Liver (tissue), 3 donors: ENCODE results near the gene PARVG.

ENCODE experiments used
- CTCF ChIP-seq: fragments of 150-350 bp; IDR thresholded peaks from 2 replicates; pipeline ENCODE4 v1.5.1; 2017; ENCODE audit warnings: improper control_type of control experiment, low read depth, low read length; ENCODE audit not compliant: missing input control
- EGR1 ChIP-seq, 2 donors: IDR thresholded peaks; 2 replicates each; pipeline ENCODE4 v1.6.1; 2016 to 2018; ENCODE audit warnings: antibody characterized with exemption in 2 of 2, low read depth in 2 of 2
- FOXA1 ChIP-seq: IDR thresholded peaks from 2 replicates; pipeline ENCODE4 v1.6.1; 2016; ENCODE audit warnings: antibody characterized with exemption
- GABPA ChIP-seq, 2 donors: IDR thresholded peaks in 1 of 2; conservative IDR thresholded peaks in 1 of 2; 2 replicates each; pipeline ENCODE4 v1.6.1; 2016; ENCODE audit warnings: antibody characterized with exemption in 2 of 2, mild to moderate bottlenecking in 1 of 2, moderate library complexity in 1 of 2
- HNF4A ChIP-seq, 2 donors: conservative IDR thresholded peaks; 2 replicates each; pipeline ENCODE4 v1.6.1; 2016; ENCODE audit warnings: antibody characterized with exemption in 2 of 2, mild to moderate bottlenecking in 2 of 2
- HNF4G ChIP-seq: IDR thresholded peaks from 2 replicates; pipeline ENCODE4 v1.6.1; 2016; ENCODE audit warnings: antibody characterized with exemption
- JUND ChIP-seq, 2 donors: IDR thresholded peaks; 2 replicates each; pipeline ENCODE4 v1.6.1; 2016; ENCODE audit warnings: antibody characterized with exemption in 2 of 2
- MAX ChIP-seq: IDR thresholded peaks from 2 replicates; pipeline ENCODE4 v1.6.1; 2016; ENCODE audit warnings: antibody characterized with exemption
- NR2F2 ChIP-seq: IDR thresholded peaks from 2 replicates; pipeline ENCODE4 v1.6.1; 2016; ENCODE audit warnings: antibody characterized with exemption
- RAD21 ChIP-seq, 2 donors: IDR thresholded peaks; 2 replicates each; pipeline ENCODE4 v1.6.1; 2016; ENCODE audit warnings: antibody characterized with exemption in 2 of 2, mild to moderate bottlenecking in 2 of 2
- REST ChIP-seq: IDR thresholded peaks from 2 replicates; pipeline ENCODE4 v1.6.1; 2016; ENCODE audit warnings: antibody characterized with exemption, mild to moderate bottlenecking
- SP1 ChIP-seq: IDR thresholded peaks from 2 replicates; pipeline ENCODE4 v1.6.1; 2018; ENCODE audit warnings: antibody characterized with exemption, mild to moderate bottlenecking
- TAF1 ChIP-seq: conservative IDR thresholded peaks from 2 replicates; pipeline ENCODE4 v1.6.1; 2016; ENCODE audit warnings: antibody characterized with exemption, mild to moderate bottlenecking
- YY1 ChIP-seq: IDR thresholded peaks from 2 replicates; pipeline ENCODE4 v1.6.1; 2016; ENCODE audit warnings: antibody characterized with exemption, mild to moderate bottlenecking
- donor health status: healthy.
- donor health status: healthy.

- no peak for TF ChIP-seq TAF1
- TF ChIP-seq CTCF: no peak
- TF ChIP-seq YY1: no peak
- no peak for TF ChIP-seq REST
- no peak for TF ChIP-seq RAD21 (IDR thresholded peaks at IDR 0.05)
- no peak for TF ChIP-seq FOXA1
- TF ChIP-seq GABPA (IDR thresholded peaks at IDR 0.05 in 1 of 2, conservative IDR thresholded peaks at IDR 0.05 in 1 of 2): no peak
- TF ChIP-seq EGR1 (IDR thresholded peaks at IDR 0.05; ENCODE audit: low read depth in 2 of 2): no peak
- no peak for TF ChIP-seq SP1
- no peak for TF ChIP-seq HNF4G
- TF ChIP-seq MAX: no peak
- TF ChIP-seq NR2F2: no peak
- TF ChIP-seq HNF4A (conservative IDR thresholded peaks at IDR 0.05): no peak
- TF ChIP-seq JUND (IDR thresholded peaks at IDR 0.05): no peak
Observed at GRCh38 chr22:44205516-44206329, 25.0 kb downstream of the PARVG start.
